Caki2 (cell line): Measurements from ENCODE around the gene ELSPBP1. TPM values are rescaled to one million over a fixed set of nuclear protein-coding genes. Genes with fewer than 3 reads are reported as not detected.
A peak's percentile ranks its signal among the peaks of the same experiment; 100 is the strongest.
"Not testable (repeated sequence)": the region's sequence is repeated elsewhere in the genome, so short reads cannot be mapped to it uniquely, and the experiment has no call there.

ENCODE experiments used
- DNase-seq: peaks from one replicate; pipeline ENCODE4 v3.0.0-alpha.2; 2015; ENCODE audit warnings: low read depth
- in situ Hi-C: cut with HindIII; loops from 2 replicates; pipeline ENCODE4 v1.10.0; 2016; ENCODE audit warnings: low sequenced_read_pairs, low pct_unique_long_range_greater_than_20kb, mixed read lengths
- total RNA-seq: library from RNA; depleted of rRNA; stranded (reverse); fragments of >200 nt; shearing (Covaris generic); gene quantifications from 2 replicates; pipeline ENCODE4 v1.2.3, GENCODE V29; 2014; ENCODE audit warnings: low replicate concordance; rRNA removed

The ELSPBP1 gene
- total RNA-seq, result not detected in 2 replicates

GRCh38 chr19:47994209-47994802 is at the start of gene ELSPBP1:
Gene ELSPBP1 (plus strand): TSS chr19:47994632. CDS start chr19:48008668, 14,036 bp downstream.
- in situ Hi-C loops, result no loop called here
- peak; percentile 30 for DNase-seq

DNA sequence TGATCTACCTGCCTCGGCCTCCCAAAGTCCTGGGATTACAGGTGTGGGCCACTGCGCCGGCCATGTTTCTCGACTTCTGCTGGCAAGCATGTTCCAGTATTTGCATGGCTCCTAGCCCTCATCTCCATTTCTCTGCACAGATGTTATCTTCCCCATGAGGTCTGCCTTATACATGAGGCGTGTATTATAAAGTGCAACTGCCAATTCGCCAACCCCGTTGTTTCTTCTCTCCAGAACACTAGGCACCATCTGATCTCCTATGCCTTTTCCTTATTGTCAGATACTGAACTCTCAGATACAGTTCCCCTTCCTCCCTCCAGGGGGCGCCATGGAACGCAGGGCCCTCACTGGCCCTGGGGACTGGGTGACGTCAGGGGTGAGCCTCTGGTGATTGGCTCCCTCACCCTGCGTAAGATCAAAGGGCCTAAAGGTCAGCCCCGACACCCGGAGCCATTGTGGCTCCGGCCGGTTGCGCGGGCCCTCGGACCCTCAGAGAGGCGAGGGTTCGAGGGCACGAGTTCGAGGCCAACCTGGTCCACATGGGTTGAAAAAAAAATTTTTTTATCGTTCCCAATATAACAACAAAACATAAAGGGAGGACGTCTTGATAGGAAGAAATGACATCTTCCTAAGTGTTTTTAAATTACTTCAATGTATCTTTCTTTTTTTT is 44.4 kb upstream of the ELSPBP1 start:
- DNase-seq, in situ Hi-C loops: not testable (repeated sequence)

DNA sequence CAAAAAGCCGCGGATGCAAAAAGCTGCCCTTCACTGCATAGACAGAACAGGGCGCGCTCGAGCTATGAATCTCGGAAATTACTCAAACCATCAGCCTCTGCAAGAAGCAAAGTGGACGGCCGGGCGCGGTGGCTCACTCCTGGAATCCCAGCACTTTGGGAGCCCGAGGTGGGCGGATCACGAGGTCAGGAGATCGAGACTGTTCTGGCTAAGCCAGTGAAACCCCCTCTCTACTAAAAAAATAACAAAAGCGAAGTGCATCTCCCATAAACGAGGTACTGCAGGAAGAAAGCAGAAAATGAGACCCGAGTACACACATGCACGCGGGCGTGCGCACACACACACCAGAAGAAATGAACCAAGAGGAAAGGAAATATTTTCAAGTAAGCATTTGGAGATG is 42.3 kb upstream of the ELSPBP1 start:
- DNase-seq, in situ Hi-C loops: not testable (repeated sequence)

DNA sequence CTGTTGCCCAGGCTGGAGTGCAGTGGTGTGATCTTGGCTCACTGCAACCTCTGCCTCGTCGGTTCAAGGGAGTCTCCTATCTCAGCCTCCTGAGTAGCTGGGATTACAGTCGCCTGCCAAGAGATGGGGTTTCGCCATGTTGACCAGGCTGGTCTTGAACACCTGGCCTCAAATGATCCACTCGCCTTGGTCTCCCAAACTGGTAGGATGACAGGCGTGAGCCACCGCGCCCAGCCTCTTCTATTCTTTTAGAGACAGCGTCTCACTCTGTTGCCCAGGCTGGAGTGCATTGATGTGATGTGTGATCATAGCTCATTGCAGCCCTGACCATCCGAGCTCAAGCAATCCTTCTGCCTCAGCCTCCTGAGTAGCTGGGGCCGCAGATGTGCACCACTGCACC is 38.5 kb upstream of the ELSPBP1 start:
- in situ Hi-C loops, DNase-seq: not testable (repeated sequence)

DNA sequence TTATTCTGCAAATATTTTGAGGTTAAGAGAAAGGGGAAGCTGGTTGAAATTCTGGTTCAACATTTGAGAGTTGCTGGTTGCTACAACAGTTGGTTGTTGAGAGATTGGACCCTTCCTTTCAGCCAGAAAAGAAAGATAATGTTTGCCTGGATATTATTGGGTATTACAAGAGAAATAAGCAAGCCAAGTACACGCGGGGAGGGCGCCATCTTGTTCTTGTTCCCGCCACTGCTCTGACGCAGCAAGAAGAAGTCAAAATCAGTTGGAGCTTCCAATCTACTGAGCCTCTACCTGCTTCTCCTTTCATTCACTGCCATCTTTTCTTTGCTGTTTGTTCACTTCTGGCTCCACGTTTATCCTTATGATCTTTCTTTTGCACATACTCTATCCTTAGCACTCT is 20.9 kb upstream of the ELSPBP1 start:
- in situ Hi-C loops, result no loop called here
- DNase-seq, result no peak

DNA sequence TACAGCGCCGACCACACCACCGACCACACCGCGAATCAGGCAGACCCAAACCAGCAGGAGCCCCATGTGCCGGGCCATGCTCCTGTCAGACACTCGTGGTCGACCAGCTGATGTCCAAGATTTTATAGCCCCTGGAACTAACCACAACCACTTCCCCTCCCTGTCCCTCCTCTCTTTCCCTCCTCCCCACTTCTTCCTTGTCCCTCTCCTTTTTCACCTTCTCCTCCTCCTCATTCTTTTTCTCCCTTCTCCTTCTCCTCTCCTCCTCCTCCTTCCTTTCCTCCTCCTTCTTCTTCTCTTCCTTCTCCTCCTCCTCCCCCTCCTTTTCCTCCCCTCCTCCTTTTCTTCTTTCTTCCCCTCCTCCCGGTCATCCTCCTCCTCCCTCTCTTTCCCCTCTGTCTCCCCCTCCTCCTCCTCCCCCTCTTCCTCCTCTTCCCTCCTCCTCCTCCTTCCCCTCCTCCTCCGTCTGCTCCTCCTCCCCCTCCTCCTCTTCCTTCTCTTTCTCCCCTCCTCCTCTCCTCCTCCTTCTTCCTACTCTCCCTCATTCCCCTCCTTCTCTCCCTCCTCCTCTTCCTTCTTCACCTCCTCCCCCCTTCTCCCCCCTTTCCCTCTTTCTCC is 3.1 kb upstream of the ELSPBP1 start:
- in situ Hi-C loops, result no loop called here

GRCh38 chr19:47992070-47992469 is 2.4 kb upstream of the ELSPBP1 start, which contains the start of gene BSPH1:
Gene BSPH1 (minus strand): TSS chr19:47992170. CDS start chr19:47992081, 89 bp downstream.
- DNase-seq, result no peak
- in situ Hi-C loops, result no loop called here

More for the DNA sequence above, 3.1 kb upstream of the ELSPBP1 start:
- no peak for DNase-seq

GRCh38 chr19:47996230-47996727 is 1.8 kb downstream of the ELSPBP1 start:
- in situ Hi-C loops, result no loop called here
- DNase-seq, result no peak

DNA sequence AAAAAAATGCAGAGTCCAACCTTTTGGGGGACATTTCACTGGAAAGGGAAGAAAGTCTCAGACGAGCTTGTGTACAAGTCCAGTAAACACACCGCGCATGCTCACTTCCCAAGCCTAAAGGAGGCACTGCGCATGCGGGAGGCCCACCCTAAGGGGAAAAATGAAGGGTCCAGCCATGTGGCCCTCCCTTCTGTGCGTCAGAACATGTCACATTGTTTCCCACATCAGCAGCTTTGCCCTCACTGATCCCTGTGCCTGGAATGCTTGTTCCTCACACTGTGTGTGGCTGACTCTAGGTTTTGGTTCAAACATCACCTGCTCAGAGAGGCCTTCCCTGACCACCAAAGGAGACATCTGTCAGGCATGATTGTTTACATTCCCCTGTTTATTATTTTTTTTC is 4.4 kb downstream of the ELSPBP1 start:
- in situ Hi-C loops, result no loop called here
- no peak for DNase-seq

- in situ Hi-C loops, result no loop called here
- DNase-seq, result no peak
Measured at GRCh38 chr19:48000846-48001245, 6.4 kb downstream of the ELSPBP1 start.

GRCh38 chr19:48004236-48004635 is 9.8 kb downstream of the ELSPBP1 start:
- in situ Hi-C loops, result no loop called here

DNA sequence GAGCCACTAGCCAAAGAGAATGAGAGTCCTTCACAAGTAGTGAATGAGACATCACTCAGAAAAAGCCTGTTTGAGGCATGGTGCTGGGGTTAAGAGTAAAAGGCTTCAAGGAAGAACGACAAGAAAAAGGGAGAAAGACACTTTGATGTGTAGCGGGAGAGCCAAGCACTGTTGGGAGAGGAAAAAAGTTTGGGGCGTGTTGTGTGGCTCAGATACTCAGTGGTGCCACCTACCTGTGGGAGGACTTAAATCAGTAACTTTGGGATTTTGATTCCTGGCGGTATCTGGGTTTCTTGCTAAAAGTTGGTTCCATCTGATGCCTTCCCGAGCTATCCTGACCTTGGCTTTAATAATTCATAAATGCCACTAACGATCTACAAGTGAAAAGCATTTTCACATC is 12.3 kb downstream of the ELSPBP1 start:
- in situ Hi-C loops, result no loop called here
- no peak for DNase-seq

More at GRCh38 chr19:48004236-48004635, 9.8 kb downstream of the ELSPBP1 start:
- no peak for DNase-seq

- no peak for DNase-seq
- in situ Hi-C loops, result no loop called here
Measured at GRCh38 chr19:48010932-48011758, 16.7 kb downstream of the ELSPBP1 start.

- in situ Hi-C loops, result no loop called here
- DNase-seq, result no peak
Measured at GRCh38 chr19:48020686-48021085, 26.3 kb downstream of the ELSPBP1 start.

- no peak for DNase-seq
- in situ Hi-C loops, result no loop called here
Measured at GRCh38 chr19:48023011-48023410, 28.6 kb downstream of the ELSPBP1 start.

DNA sequence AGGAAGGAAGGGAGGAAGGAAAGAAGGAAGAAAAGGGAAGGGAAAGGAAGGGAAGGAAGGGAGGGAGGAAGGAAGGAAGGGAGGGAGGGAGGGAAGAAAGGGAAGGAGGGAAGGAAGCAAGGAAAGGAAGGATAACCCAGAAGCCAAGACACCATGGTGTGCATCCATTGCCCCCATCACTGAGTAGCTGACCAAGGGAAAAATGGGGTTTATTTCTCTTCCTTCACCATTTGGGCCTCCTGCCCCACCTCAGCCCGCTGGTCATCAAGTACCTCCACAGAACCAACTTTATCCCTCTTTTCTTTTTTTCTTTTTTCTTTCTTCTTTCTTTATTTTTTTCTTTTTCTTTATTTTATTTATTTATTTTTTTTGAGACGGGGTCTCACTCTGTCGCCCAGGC is 29.1 kb downstream of the ELSPBP1 start:
- DNase-seq, result no peak
- in situ Hi-C loops, result no loop called here

DNA sequence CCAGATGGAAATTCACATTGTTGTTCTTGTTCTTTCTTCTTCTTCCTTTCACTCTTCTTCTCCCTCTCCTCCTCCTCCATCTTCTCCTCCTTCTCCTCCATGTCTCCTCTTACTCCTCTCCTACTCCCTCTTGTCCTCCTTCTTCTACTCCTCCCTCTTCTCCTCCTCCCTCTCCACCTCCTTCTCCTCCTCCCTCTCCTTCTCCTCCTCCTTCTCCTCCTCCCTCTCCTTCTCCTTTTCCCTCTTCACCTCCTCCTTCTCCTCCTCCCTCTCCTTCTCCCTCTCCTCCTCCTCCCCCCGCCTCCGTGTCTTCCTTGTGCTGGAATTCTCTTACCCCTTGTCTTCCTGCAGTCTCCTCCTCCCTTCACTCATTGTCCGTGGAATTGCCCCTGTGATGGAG is 31.0 kb downstream of the ELSPBP1 start:
- in situ Hi-C loops, result no loop called here
- DNase-seq, result no peak

- in situ Hi-C loops, result no loop called here
Measured at GRCh38 chr19:48029431-48029830, 35.0 kb downstream of the ELSPBP1 start.

More at GRCh38 chr19:48029431-48029830, 35.0 kb downstream of the ELSPBP1 start:
- no peak for DNase-seq
